ENCODE data around the gene IQCE. TPM values are rescaled to one million over a fixed set of nuclear protein-coding genes. Genes with fewer than 3 reads are reported as not detected.

IQCE gene
- total RNA-seq, 6 donors from 2014 or later: 18.0 to 51.3 (median 23.9) TPM

DNA sequence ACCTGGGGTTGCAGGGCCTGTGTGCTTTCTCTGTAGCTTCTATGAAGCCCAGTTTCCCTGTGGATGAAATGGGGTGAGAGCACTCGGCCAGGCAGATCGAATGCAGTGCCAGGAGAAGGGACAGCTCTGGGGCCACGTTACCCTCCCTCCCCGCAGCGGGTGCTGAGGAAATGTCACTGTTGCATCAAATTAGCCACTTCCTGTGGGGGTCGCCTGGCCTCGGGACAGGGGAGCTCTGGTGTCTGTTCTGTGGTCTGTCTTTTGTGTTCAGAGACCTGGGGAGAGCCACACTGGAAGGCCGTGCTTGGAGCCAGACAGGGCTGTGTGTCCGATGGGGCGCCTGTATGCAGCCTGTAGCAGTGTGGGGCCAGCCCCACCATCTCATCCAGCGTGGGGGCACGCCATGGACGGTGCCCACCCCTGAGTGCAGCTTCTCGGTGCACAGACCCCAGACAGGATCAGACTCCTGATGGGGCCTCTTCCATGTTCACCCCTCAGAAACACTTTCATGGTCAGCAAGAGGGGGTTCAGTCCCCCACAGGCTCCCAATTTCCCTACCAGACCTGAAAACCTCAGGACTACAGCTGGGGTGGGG is 86.6 kb downstream of the IQCE start:
- peaks cover 40 to 54% (median 43%) of the 10 kb centered on the region in 4 donors for H3K4me1 ChIP-seq
- no peak for ATAC-seq (ENCODE audit: low FRiP score in 2 of 2)
- WGBS, 2 donors: 49 to 57% methylated on average over 3 to 12 of the region's 14 CpGs

DNA sequence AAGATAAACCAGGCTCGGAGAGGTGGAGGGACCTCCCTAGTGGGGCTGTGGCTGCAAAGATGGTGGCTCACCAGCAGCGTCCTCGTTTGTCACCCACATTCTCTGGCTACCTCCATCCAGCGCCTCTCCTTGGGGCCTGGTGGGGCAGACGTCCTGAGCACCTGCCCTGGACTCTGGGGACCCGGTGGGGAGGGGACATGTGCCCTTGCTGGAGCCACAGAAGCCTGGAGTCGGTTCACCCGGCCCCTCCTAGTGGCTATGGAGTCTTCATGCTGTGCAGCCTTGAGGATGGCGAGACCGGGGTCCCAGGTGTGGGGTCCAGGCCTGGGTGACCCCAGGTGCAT is 87.5 kb downstream of the IQCE start:
- Histone ChIP-seq H3K36me3 (peaks cover 0 to 40% (median 29%) of the 10 kb centered on the region in 4 donors), H3K27me3 (no peaks in the 10 kb centered on the region), H3K9me3 (no peaks in the 10 kb centered on the region), H3K27ac (no peak overlapping the region), H3K4me3 (no peak overlapping the region), H3K4me1 (peaks cover 31 to 45% (median 33%) of the 10 kb centered on the region in 4 donors)
- ATAC-seq (ENCODE audit: low FRiP score in 2 of 2): no peak
- DNase-seq: peak in 1 of 2 donors; percentile 56
- 89 to 97% methylated on average over 8 to 9 of the region's 10 CpGs for WGBS, 2 donors
- TF ChIP-seq POLR2A (IDR thresholded peaks at IDR 0.05) (no peak), EP300 (IDR thresholded peaks at IDR 0.05) (no peak), POLR2AphosphoS5 (IDR thresholded peaks at IDR 0.05) (no peak)
- TF ChIP-seq, protein P1, sequence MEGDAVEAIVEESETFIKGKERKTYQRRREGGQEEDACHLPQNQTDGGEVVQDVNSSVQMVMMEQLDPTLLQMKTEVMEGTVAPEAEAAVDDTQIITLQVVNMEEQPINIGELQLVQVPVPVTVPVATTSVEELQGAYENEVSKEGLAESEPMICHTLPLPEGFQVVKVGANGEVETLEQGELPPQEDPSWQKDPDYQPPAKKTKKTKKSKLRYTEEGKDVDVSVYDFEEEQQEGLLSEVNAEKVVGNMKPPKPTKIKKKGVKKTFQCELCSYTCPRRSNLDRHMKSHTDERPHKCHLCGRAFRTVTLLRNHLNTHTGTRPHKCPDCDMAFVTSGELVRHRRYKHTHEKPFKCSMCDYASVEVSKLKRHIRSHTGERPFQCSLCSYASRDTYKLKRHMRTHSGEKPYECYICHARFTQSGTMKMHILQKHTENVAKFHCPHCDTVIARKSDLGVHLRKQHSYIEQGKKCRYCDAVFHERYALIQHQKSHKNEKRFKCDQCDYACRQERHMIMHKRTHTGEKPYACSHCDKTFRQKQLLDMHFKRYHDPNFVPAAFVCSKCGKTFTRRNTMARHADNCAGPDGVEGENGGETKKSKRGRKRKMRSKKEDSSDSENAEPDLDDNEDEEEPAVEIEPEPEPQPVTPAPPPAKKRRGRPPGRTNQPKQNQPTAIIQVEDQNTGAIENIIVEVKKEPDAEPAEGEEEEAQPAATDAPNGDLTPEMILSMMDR (IDR thresholded peaks at IDR 0.05): no peak

More for the DNA sequence above, 86.6 kb downstream of the IQCE start:
- H3K27ac ChIP-seq: peak overlapping the region in 2 of 4 donors; percentile 32 to 49
- DNase-seq: peak in 1 of 2 donors; percentile 59
- peak overlapping the region in 1 of 4 donors; percentile 11 for H3K4me3 ChIP-seq
- peaks cover 0 to 31% (median 27%) of the 10 kb centered on the region in 4 donors for H3K36me3 ChIP-seq
- no peaks in the 10 kb centered on the region for H3K27me3 ChIP-seq
- H3K9me3 ChIP-seq: no peaks in the 10 kb centered on the region
- TF ChIP-seq POLR2A (IDR thresholded peaks at IDR 0.05) (no peak), EP300 (IDR thresholded peaks at IDR 0.05) (no peak), POLR2AphosphoS5 (IDR thresholded peaks at IDR 0.05) (no peak)
- TF ChIP-seq, protein P1 (IDR thresholded peaks at IDR 0.05): no peak

DNA sequence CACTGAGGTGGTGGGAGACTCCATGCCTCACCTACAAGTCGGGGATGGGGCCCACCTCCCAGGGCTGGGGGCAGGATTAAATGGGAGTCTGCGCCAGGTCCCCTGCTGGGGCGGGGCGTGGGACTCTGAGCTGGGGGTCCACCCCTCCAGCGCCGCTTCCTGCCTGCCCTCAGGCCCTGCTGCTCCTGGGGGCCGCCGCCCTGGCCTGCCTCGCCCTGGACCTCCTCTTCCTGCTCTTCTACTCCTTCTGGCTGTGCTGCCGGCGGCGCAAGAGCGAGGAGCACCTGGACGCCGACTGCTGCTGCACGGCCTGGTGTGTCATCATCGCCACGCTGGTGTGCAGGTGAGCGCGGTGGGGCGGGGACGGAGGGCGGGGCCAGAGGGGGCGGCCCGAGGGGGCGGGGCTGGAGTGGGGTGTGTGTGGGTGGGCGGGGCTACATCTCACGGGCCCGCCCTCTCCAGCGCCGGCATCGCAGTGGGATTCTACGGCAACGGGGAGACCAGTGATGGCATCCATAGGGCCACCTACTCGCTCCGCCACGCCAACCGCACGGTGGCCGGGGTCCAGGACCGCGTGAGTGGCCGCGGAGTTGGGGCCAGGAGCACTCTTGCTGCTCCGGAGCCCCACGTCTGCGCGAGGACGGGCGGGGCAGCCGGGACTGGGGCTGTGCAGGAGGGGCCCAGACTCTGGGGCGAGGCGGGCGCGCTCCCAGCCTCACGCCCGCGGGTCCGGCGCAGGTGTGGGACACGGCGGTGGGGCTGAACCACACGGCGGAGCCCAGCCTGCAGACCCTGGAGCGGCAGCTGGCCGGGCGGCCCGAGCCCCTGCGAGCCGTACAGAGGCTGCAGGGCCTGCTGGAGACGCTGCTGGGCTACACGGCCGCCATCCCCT is 88.1 kb downstream of the IQCE start:
- DNase-seq: peak in 1 of 2 donors; percentile 83
- ATAC-seq (ENCODE audit: low FRiP score in 2 of 2): no peak
- H3K9me3 ChIP-seq: no peaks in the 10 kb centered on the region
- H3K4me3 ChIP-seq: no peak overlapping the region
- TF ChIP-seq POLR2A (IDR thresholded peaks at IDR 0.05): no peak
- no peak for TF ChIP-seq EP300 (IDR thresholded peaks at IDR 0.05)
- no peak for TF ChIP-seq POLR2AphosphoS5 (IDR thresholded peaks at IDR 0.05)
- TF ChIP-seq, protein P1 (IDR thresholded peaks at IDR 0.05): no peak
- H3K27me3 ChIP-seq: no peaks in the 10 kb centered on the region
- WGBS, 2 donors: 89 to 91% methylated on average over 27 to 71 of the region's 73 CpGs
- peaks cover 25 to 39% (median 27%) of the 10 kb centered on the region in 4 donors for H3K4me1 ChIP-seq
- peaks cover 0 to 46% (median 33%) of the 10 kb centered on the region in 4 donors for H3K36me3 ChIP-seq
- H3K27ac ChIP-seq: no peak overlapping the region

- H3K4me3 ChIP-seq: no peak overlapping the region
- H3K4me1 ChIP-seq: peaks cover 19 to 32% (median 24%) of the 10 kb centered on the region in 4 donors
- no peaks in the 10 kb centered on the region for H3K9me3 ChIP-seq
- TF ChIP-seq POLR2A (IDR thresholded peaks at IDR 0.05): no peak
- no peak for TF ChIP-seq EP300 (IDR thresholded peaks at IDR 0.05)
- no peak for TF ChIP-seq POLR2AphosphoS5 (IDR thresholded peaks at IDR 0.05)
- TF ChIP-seq, protein P1 (IDR thresholded peaks at IDR 0.05): no peak
- H3K27me3 ChIP-seq: no peaks in the 10 kb centered on the region
- ATAC-seq (ENCODE audit: low FRiP score in 2 of 2) (no peak), DNase-seq (peak in 1 of 2 donors; percentile 72)
- 93 to 100% methylated on average over 1 to 15 of the region's 15 CpGs for WGBS, 2 donors
- H3K36me3 ChIP-seq: peaks cover 0 to 49% (median 34%) of the 10 kb centered on the region in 4 donors
- no peak overlapping the region for H3K27ac ChIP-seq
These were observed 88.9 kb downstream of the IQCE start for GRCh38 chr7:2647594-2648172.

Data from upper lobe of left lung (tissue), 6 donors.